ENCODE results near the gene ARRDC5.

DNA sequence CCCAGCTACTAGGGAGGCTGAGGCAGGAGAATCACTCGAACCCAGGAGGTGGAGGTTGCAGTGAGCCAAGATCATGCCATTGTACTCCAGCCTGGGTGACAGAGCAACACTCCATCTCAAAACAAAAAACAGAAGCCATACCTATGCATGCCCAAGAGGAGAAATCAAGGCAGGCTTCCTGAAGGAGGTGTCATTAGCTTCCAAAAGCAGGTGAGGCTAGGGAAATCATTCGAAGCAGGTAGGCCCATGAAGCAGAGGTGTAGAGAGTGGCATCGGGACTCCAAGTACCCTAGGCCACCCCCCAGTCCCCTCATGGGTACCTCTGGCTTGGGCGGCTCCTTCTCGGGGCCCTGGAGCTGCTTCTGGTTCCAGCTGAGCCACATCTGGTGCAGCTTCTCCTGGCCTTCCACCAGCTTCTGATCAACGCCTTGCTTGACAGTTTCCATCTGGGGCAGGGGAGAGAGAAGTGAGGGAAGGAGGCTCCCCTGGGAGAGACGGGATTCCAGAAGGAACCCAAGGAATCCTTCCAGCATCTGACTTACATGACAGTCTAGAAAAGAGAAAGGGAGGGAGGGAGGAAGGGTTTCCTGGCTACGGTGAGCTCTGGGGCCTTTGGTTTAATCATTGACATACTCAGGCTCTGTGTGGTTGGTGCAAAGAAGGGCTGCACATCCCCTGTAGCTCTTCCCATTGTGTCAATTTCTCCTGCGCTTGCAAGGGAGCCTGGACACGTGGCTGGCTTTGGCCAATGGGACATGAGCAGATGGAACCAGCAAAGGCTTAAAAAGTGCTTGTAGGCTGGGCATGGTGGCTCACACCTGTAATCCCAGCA, 58.1 kb downstream of the ARRDC5 start:
- TF ChIP-seq, protein P1, sequence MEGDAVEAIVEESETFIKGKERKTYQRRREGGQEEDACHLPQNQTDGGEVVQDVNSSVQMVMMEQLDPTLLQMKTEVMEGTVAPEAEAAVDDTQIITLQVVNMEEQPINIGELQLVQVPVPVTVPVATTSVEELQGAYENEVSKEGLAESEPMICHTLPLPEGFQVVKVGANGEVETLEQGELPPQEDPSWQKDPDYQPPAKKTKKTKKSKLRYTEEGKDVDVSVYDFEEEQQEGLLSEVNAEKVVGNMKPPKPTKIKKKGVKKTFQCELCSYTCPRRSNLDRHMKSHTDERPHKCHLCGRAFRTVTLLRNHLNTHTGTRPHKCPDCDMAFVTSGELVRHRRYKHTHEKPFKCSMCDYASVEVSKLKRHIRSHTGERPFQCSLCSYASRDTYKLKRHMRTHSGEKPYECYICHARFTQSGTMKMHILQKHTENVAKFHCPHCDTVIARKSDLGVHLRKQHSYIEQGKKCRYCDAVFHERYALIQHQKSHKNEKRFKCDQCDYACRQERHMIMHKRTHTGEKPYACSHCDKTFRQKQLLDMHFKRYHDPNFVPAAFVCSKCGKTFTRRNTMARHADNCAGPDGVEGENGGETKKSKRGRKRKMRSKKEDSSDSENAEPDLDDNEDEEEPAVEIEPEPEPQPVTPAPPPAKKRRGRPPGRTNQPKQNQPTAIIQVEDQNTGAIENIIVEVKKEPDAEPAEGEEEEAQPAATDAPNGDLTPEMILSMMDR (IDR thresholded peaks at IDR 0.05): no peak
- no peak for TF ChIP-seq POLR2A (IDR thresholded peaks at IDR 0.05)
